ENCODE data around the gene VSTM4.

VSTM4 gene

DNA sequence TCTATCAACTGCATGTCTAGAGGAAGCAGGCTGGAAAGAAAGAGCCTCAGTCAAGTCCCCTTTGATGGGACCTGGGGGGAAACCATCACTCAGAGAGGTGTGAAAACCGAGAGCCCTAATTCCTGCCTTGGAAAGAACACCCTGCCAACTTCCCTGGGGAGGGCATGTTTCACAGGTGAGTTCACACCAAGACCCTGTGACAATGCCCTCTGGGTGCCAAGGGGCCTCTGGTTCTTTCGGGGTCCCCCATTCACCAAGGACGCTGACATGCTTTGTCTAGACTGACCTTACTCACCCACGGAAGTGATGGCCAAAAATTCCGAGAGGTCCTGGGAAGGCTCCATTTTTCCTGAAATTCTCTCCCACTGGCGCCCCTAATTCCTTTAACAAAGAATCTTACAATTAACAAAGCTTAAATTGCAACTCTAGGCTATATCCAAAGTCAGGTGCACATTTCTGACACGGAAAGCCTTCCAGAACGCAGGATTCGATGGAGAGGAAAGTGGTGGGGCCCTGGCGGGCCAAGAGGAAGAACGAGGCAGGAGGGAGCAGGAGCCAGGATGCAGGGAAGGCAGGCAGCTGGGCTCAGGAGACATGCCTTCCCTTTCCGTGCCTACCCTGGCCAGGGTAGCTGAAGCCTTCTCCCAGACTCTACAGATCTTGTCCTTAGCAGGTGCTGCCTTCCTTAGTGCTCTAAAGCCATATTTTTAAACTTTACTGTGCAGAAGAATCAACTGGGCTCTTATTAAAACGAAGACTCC, 23.7 kb downstream of the VSTM4 start:
- DNase-seq (ENCODE audit: low spot score): no peak

DNA sequence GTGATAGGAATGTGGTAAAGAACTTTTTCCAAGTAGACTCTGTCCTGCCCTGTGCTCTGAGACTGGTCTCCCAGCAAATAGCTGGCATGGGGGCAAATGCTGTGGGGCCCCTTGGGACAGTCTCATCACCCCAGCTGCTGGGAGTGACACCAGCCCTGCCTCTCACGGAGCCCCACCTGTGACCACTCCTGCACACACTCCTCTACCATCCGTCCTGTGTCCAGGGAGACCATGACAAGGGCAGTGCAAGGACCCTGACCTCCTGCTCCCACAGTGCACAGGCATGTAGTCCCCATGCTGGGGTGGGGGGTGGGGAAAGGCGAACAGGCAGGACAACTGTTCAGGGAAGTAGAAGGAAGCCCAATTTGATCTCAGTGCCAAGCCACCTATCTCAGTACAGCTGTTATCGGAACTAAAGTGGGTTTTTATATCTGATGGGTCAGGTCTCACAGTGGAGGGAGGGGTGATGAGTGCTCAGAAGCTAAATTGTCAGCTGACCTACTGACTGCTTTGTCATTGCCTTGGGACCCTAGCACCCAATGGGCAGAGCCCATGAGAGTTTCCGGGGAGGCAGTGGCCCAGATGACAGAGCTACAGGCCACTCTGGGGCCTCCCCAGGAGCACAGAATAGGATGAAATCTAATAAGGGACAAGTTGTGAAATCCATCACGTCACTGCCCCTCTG, 24.5 kb downstream of the VSTM4 start:
- no peak for DNase-seq (ENCODE audit: low spot score)

DNA sequence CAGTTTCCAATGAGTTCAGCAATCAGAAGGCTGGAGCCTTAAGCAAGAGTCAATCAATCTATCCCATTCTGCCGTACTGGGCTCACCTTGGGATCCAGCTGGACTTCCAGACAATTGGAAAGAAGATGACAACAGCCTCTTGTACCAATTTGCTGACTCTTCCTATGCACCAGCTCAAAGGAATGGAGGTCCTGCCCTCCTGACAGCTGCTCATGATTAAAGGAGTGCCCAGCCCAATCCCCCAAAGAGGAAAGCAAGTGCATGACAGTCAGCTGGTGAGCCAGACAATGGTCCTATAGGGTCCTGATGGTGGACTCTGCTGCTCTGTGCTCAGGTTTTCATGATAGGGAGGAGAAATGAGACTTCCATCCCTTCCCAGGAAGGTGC, 25.1 kb downstream of the VSTM4 start:
- no peak for DNase-seq (ENCODE audit: low spot score)

DNA sequence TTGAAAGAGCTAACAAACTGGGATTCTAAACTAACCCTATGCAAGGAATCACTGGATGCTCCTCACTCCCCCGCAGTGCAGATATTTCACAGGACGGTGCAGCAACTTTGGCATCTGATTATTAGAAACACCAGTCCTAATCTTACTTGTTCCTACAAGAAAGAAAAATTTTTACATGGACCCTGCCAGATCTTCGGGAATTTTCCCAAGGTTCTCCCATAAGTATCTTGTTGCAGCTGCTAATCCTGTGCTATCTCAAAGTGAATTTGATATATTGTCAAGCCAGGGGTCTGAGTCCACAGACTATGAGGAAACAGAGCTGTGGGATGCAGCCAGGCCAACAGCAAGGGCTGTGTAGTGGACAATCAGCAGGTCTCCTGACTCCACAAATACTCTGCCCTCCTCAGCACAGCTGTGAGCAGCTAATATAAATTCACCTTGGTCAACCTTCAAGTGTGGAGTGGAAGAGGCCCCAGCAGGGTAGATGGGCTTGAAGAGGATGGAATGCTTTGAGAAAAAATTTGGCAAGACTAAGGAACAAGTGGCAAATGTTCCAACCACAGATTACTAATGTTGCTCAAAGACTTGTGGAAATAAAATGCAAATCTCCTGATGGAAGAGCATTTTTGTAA, 25.6 kb downstream of the VSTM4 start:
- no peak for DNase-seq (ENCODE audit: low spot score)

DNA sequence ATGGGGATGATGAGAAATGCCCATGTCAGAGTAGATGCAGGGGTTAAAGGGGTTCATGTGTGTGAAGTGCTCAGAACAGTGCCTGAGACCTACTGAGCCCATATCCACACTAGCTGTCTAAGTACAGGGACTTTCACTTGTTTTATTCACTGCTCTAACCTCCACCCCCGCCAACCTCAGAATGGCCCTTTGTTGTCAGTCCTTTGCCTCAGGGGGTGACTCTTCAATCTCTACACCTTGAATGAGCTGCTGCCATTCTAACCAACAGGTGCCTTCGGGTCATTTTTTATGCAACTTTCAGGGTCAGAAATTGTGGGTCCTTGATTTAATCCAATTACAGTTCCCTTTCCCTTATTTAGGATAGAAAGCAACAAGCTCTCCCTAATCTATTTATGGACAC, 26.2 kb downstream of the VSTM4 start:
- no peak for DNase-seq (ENCODE audit: low spot score)

DNA sequence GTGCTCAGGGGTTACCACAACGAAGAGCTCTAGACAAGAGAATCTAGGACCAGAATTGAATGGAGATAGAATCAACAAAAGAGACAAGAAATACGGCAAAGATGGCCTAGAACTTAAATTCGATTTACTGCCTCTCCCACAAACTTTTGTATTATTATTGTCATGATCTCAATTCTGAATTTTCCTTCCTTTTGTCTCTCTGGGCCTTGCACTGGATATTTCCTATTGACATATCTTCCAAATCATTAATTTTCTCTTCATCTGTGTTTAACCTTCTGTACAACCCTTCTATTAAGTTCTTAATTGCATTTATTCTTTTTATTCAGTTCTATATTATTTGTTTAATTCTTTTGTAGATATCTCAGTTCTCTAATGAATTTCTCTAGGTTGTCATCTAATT, 28.4 kb downstream of the VSTM4 start:
- no peak for DNase-seq (ENCODE audit: low spot score)

DNA sequence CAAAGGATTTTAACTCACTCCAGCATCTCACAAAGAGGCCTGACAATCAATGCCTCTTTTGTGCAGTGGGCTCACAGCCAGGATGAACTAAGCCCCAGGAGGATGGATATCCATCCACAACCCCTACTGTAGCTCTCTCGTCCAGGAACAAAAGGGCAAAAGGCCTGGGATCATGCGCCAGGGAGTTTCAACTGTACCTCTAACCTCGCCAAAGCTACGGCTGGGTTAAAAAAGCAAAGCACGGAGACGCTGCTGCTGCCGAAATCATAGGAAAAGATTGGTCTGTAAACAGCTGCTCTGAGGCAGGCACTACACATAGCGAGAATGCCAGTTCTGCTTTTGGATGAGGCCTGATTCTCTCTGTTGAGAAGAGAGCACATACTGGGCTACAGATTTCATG, 32.1 kb downstream of the VSTM4 start:
- DNase-seq (ENCODE audit: low spot score): peak; percentile 64

DNA sequence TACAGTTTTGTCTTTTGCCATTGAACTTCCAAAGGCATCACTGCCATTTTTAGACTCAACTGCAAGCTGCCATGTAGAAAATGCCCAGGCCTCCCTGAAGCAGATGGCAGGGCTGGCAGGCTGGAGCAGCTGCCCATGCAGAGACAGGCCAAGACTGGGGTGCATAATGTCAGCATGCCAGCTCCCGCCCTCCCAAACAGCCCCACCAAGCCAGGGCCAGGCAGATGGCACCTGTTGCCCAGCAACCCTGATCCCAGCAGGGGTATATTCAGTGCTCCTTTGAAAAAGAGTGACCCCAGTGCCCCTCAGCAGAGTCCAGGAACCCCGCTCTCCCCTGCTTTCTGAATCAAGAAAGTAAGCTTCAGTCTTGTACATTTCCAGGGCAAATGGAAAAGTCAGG, 32.6 kb downstream of the VSTM4 start:
- DNase-seq (ENCODE audit: low spot score): peak; percentile 68

DNA sequence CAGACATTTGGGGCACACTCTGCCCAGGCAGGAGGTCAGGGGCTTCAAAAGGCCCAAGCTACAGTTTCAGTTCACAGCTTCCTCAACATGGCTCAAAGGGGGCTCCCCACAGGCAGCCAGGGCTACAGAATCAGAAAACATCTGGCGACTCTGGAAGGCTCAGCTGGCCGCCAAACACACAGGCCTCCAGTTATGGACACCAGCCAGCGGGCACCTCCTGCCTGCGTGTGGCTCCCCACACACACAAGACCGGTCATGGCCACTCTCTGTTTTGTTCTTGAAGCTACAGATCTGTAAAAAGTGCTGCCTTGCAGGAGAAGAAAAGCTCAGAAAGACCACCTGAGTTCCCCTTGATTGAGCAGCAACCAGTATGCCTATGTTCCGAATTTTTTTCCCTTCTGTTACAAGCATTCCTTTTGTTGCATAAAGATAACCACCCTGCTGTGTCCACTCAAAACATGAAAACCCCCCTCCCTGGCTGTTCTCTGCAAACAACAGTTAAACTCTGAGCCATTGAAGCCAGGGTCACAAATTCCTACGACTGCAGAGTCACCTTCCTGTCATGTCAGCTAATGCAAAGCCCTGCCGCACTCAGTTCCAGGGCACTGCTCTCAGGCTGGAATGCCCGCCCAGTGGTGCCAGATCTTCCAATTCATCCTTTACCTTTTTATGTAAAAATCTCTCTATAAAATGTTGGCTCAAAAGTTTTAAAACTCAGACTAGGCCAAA, 33.6 kb downstream of the VSTM4 start:
- no peak for DNase-seq (ENCODE audit: low spot score)

DNA sequence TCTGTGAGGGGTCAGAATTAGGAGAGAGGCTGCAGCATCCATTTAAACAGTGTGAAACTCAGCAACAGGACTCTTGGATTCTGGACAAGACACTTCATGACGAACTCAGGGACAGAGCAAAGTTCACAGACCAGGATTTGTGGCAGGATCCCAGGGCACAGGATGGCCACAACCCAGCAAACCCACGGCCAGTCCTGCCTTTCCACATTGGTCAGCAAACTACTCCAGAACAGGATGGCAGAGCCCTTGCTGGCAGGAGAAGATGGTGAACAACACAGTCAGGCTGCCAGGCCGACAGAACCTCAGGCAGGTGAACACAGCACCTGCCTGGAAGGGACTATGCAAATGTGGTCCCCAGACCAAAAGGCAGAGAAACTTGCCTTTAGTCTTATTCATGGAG, 34.4 kb downstream of the VSTM4 start:
- DNase-seq (ENCODE audit: low spot score): no peak

DNA sequence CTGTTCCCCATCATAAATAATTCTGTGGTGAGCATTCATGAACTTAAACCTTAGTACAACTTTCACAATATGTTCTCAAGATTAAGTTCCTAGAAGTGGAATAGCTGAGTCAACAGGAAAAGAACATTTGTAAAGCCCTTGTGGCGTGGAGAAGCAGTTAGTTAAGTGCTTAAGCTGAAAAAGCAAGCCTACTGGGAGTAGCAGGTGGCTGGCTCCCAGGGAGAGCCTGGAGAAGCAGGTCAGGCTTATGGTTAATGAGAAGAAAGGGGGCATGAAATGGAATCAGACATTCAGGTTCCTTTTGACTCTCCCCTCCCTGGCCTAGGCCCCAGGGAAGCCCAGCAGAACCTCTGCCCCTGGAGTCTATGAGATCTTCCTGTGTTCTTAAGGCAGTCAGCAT, 35.3 kb downstream of the VSTM4 start:
- no peak for DNase-seq (ENCODE audit: low spot score)

DNA sequence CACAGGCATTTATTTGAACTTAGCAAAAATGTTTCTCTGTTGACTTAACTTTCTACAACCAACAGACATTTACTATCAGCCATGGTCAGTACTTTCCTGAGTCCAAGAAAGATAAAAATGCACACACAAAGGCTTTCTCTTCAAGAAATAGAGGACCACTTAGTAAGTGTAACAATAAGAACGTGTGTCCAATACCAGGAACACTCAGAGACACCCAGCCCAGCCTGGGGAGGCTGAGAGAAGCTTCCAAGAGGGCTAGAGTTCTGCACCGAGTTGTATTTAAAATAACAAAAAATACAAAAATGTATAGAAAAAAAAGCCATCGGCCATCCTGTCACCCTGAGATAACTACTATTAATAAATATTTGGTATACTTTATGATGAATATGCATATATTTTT, 35.8 kb downstream of the VSTM4 start:
- DNase-seq (ENCODE audit: low spot score): no peak

DNA sequence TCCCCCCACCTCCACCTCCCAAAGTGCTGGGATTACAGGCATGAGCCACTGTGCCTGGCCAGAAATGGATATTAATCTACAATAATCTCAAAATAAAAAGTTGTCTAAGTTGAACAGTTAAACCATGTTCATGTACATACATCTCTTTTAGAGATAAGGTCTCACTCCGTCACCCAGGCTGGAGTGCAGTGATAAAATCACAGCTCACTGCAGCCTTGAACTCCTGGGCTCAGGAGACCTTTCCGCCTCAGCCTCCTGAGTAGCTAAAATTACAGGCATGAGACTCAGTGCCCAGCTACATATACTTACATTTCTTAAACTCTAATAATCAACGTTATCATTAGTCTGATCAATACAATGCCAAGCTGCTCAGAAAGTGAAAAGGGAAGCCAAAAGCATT, 36.2 kb downstream of the VSTM4 start:
- no peak for DNase-seq (ENCODE audit: low spot score)

DNA sequence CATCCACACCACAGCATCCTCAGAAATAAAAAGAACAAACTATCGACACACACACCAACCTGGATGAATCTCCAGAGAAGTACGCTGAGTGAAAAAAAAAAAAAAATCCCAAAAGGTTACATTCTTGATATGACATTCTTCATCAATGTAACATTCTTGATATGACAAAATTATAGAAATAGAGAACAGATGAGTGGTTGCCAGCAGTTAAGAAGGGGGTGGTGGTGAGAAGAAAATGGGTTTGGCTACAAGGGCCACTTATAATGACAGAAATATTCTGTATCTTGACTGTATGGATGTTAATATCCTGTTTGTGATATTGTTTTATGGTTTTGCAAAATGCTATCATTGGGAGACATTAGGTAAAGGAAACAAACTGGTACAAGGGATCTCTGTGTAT, 36.9 kb downstream of the VSTM4 start:
- no peak for DNase-seq (ENCODE audit: low spot score)

DNA sequence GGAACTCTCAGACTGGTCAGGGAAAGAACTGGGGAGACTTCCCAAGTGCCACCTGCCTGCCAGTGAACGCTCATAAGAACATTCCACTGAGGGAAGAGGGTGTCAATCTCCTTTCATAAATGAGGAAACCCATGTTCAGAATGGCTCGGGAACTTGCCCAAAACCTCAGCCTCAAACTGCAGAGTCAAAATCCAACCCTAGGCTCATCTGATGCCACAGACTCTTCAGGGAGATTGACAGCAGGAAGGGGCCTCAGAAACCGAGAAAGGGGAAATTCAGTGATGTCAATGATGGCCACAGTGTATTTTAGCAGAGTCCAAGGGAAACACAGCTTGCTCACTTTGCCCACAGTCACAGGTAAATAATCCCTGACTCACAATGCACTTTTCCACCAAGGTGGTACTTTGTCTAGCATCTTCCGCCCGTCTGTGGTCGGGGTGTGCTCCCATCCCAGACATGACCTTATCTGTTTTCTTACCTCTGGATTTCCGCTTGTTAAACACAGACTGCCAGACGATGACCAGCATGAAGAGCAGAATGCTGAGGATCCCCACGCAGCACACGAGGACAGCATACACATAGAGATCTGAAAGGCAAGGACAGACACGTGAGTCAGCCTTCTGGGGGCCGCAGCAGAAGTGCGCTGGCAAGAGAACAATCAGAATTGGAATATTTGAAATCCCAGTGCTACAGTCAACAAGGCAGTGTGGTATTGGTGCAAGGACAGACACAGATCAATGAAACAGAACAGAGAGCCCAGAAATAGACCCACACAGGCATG, 38.4 kb downstream of the VSTM4 start:
- peak; percentile 43 for DNase-seq (ENCODE audit: low spot score)

DNA sequence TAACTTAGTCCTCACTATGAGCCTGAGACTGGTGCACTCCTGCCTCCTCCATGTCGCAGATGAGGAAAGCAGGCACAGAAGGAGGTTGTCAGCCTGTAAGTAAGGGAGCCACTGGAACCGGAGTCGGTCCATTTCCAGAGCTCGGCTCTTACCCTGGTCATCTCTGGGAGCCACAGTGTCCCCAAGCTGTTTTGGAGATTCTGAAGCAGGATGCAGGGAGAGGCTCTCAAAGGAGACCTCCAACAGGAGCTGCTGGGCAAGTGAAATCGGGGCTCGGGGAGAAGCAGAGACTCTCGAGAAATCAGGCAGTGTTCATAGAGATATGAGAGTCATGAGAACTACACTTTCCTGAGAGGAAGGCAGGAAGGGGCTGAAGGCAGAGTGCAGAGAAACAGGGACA, 39.0 kb downstream of the VSTM4 start:
- DNase-seq (ENCODE audit: low spot score): no peak

DNA sequence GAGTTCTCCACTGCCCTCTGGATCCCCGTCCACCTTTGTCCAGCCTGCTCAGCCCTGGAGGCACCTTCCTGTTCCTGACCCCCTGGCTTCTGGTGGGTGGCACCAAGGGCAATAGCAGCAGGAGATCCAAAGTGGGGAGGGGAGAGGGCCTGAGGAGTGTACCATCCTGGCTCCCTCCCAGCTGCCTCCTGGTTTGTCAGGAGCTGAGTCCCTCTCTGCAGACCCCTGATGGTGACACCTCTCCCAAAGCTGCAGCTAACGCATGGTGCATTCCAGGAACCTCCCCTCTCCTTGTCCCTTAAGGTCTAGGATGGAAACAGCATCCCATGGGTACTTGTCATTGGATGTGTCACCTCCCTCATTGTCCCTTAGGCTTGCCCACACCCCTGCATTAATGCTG, 39.6 kb downstream of the VSTM4 start:
- DNase-seq (ENCODE audit: low spot score): no peak

DNA sequence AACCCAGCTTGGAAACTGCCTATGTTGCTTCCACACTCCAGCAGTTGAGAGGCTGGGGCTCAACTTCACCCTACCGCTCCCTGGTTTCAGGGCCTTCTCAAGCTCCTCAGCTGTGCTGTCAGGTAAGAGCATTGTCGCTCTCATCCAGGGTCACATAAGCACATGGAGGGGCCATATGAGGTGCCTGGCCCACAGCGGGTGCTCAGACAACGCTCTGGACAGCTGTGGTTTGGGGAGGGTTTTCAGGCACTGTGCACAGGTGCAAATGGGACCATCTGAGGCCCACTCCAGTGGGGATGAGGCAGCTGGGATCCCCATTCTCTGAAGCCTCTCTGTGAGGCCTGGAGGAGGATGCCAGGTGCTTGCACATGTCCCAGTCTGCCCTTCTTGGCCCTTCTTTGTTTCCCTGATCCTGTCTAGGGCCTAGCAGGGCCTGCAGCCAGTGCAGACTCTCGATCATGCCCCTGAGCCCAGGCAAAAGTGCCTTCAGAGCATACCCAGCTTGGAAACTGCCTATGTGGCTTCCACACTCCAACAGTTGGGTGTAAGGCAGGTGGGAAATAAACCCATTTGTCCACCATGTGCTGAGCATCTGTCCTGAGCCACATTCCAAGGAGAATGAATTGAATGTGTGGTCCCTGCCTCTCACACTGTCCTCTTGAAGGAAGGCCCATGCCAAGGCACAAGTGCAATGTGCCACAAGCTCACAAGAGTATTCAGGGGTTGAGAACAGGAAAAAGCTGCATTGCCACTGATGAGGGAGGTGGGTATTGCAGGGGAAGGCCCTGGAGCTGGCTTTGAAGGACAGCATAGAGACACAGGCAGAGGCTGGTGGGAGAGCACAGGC, 40.3 kb downstream of the VSTM4 start:
- DNase-seq (ENCODE audit: low spot score): no peak

DNA sequence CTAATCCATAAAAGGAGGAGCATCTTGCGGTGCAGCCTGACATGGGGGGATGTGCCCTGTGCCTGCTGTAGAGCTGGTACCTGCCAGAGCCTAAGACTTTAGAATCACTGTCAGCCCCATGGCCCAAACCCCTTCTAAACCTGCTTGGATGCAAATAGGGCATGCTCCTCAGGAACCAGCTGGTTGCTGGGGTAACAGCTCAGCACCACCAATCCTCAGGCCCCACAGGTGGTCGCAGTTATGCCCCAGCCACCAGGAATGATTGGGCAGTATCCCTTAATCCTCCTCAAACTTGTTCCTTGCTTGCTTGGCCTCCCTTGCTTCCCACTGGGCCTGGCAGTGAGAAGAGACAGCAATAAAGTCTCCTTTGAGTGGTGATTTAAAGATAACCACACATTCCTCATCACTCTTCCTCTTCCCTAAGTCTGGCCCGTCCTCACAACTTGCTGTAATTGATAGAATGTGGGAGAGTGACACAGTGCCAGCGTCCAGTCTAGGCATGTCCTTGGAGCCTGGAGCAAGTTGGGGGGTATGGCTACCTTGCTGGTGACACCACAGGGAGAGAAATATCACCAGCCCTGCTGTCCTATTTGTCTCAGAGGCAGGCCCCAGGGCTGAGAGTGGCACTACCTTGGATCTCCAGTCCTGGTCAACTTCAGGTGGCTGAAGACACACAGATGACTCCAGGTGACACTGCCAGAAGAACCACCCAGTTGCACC, 43.0 kb downstream of the VSTM4 start:
- DNase-seq (ENCODE audit: low spot score): no peak

DNA sequence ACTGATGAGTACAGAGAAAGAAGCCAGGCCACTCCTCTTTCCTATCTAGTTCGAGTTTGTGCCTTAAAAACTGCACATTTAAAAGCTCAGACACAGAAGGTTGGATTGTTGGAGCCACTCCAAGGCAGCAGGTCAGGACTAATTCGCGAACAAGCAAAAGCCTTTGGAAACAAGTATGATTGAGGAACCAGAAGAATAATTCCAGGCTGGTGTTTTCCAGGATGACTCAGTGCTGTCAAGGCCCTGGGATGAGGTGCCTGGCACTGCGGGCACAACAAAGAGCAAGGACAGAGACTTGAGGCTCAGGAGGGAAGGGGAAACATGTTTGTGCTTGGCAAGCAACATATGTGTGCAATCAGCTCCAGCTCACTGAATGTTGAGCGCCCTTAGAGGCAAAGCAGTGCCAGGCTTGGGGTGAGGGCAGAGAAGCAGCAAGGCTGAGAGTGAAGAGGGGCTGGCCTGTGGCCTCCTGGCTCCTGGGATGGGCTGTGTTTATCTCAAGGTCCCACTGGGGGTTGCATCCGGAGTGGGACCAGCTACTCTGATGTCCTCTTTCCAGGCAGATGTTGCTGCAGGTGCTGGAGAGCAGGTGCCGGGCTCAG, 44.1 kb downstream of the VSTM4 start:
- DNase-seq (ENCODE audit: low spot score): no peak
